GM12801 (cell line): ENCODE results near the gene EFNB3.

ENCODE experiments used
- CTCF ChIP-seq: IDR thresholded peaks from one replicate; pipeline ENCODE4 v1.5.1; 2011; ENCODE audit warnings: control low read depth; ENCODE audit not compliant: insufficient read length; ENCODE audit errors: extremely low read depth

EFNB3 gene

GRCh38 chr17:7676533-7676932, 28.5 kb upstream of the EFNB3 start:
- TF ChIP-seq CTCF, result no peak

DNA sequence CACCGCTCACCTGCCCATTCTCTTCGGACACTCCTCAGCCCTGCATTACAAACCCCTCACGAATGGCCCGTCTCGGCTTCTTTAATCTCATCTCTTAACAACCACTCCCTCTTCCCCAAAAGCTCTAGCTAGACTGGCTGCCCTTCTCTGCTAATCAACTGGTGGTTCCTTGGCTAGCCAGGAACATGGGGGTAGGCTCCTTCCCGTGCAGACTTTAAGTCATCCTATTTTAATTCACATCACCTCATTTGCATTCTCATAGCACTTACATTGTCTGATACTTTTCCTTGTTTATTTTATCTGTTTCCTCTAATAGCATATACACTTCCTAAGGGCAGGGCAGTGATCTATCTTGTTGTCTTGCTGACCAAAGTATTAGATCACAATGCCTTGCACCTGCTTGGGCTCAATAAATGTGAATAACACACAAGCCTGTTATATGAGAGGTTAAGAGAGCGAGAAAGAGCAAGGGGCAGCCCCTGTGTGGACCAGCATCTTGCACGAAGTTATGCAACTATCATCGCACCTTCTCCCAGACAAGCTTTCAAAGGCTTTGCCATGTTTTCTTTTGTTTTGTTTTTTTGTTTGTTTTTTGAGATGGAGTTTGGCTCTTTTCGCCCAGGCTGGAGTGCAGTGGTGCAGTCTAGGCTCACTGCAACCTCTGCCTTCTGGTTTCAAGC, 27.5 kb upstream of the EFNB3 start:
- TF ChIP-seq CTCF, result no peak

DNA sequence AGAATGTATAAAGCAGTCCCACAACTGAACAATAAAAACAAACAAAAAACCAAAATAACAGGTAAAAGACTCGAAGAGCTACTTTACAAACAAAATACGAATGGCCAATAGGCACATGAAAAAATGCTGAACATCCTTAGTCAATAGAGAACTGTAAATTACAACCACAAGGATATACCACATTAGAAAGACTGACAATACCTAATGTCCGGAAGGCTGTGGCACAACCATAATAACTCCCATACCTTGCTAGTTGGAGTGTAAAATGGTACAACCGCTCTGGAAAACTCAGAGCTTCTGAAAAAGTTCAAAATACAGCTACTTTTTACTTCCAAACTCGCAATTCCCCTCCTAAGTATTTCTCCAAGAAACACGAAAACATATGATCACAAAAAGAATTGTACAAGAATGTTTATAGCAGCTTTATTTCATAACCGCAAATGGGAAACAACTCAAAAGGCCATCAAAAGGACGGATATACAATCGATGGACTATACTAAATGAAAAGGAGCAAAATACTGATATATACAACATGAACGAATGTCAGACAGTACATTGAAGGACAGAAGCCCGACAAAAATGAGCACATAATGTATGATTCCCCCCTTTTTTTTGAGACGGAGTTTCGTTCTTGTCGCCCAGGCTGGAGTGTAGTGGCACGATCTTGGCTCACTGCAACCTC, 20.0 kb upstream of the EFNB3 start:
- no peak for TF ChIP-seq CTCF

DNA sequence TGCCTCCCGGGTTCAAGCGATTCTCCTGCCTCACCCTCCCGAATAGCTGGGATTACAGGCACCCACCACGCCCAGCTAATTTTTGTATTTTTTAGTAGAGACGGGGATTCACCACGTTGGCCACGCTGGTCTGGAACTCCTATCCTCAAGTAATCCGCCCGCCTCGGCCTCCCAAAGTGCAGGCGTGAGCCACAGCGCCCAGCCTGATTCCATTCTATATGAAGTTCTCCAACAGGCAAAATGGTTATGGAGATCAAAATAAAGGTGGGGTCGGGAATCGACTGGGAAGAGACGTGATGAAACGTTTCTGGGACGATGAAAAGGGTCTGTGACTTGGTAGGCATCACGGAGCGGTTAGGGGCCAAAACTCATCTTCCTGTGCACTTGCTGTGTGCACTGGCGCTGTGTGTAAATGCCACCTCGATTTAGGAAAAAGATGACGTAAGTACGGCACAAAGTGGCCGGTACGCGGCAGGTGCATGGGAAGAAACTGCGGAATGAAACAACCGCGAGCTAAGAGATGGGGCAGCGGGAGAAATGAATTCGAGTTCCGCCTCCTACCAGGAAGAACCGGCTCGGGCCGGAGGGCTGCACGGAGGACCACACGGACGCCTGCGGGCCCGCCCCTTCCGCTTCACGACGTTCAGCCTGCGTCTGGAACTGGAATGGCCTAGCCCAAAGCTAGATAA, 19.3 kb upstream of the EFNB3 start:
- no peak for TF ChIP-seq CTCF

- no peak for TF ChIP-seq CTCF
Measured at GRCh38 chr17:7686222-7687071, 18.6 kb upstream of the EFNB3 start.

DNA sequence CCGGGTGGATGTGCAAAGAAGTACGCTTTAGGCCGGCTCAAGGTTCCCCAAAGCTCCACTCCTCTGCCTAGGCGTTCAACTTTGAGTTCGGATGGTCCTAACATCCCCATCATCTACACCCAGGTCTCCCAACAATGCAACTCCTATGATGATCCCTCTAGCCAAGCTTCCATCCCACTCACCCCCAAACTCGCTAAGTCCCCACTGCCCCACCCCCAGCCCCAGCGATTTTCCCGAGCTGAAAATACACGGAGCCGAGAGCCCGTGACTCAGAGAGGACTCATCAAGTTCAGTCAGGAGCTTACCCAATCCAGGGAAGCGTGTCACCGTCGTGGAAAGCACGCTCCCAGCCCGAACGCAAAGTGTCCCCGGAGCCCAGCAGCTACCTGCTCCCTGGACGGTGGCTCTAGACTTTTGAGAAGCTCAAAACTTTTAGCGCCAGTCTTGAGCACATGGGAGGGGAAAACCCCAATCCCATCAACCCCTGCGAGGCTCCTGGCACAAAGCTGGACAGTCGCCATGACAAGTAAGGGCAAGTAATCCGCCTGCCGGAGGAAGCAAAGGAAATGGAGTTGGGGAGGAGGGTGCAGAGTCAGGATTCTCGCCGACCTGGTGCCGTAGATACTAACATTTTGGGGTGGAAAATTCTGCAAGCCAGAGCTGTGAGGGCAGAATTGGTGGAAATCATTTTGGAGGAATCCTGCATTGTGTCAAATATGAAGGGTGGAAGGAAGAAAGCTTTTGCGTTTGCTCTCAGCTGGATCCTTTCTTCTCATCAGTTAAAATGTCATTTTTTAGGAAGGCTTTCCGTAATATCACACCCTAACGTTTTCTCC, 17.7 kb upstream of the EFNB3 start, which contains the start of gene TP53:
Gene TP53 (minus strand): TSS at position 419 of the 836 bp plus-strand sequence. CDS start 10,896 bp downstream, outside the sequence.
- TF ChIP-seq CTCF, result no peak
